ENCODE data around the gene STX11.
"Not testable (repeated sequence)": the region's sequence is repeated elsewhere in the genome, so short reads cannot be mapped to it uniquely, and the experiment has no call there.

STX11 gene

DNA sequence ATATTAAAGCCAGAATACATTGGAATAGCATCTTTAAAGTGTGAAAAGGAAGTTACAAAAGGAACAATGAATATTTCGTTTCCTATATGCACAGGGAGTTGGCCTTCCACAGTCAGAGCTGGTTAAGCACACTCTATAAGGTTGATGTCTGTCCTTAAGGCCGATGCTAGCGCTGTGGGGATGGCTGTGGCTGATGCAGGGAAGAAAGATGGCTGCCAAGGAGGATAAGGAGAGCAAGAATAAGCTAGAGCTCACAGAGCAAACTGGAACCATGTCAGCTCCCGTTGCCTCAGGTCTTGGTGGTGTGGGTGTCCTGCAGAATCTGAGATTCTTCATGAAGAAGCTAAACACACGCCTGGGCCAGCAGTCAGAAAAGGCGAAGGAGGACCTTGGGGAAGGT lies 20.8 kb upstream of the STX11 start:
- H3K4me3 ChIP-seq (ENCODE audit: low read depth, low read length) = no peak overlapping the region
- no peak for DNase-seq (ENCODE audit: low read depth)
- TF ChIP-seq, protein P1, sequence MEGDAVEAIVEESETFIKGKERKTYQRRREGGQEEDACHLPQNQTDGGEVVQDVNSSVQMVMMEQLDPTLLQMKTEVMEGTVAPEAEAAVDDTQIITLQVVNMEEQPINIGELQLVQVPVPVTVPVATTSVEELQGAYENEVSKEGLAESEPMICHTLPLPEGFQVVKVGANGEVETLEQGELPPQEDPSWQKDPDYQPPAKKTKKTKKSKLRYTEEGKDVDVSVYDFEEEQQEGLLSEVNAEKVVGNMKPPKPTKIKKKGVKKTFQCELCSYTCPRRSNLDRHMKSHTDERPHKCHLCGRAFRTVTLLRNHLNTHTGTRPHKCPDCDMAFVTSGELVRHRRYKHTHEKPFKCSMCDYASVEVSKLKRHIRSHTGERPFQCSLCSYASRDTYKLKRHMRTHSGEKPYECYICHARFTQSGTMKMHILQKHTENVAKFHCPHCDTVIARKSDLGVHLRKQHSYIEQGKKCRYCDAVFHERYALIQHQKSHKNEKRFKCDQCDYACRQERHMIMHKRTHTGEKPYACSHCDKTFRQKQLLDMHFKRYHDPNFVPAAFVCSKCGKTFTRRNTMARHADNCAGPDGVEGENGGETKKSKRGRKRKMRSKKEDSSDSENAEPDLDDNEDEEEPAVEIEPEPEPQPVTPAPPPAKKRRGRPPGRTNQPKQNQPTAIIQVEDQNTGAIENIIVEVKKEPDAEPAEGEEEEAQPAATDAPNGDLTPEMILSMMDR (IDR thresholded peaks at IDR 0.05; ENCODE audit: low read depth, low read length, missing control alignments) = no peak

DNA sequence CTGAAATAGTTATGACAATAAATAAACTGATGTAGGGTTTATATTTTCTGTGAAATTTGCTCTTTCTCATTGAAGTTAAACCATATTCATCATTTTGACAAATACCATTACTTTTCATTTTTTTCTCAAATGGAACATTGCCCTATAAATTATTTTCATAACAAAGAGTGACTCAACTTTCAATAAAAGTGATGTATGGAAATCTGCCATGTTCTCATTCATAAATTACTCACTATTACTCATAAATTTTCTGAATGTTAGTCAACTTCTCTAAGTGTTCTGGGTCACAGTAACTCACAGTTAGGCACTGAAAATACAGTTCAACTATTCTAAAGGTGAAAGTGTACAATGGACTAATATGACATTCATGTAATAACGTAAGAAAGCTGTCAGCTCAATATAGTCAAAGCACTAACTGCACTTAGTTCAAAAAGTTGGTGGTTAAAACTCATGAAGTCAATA lies 19.0 kb upstream of the STX11 start:
- no peak overlapping the region for H3K4me3 ChIP-seq (ENCODE audit: low read depth, low read length)
- TF ChIP-seq, protein P1 (IDR thresholded peaks at IDR 0.05; ENCODE audit: low read depth, low read length, missing control alignments) = no peak
- no peak for DNase-seq (ENCODE audit: low read depth)

DNA sequence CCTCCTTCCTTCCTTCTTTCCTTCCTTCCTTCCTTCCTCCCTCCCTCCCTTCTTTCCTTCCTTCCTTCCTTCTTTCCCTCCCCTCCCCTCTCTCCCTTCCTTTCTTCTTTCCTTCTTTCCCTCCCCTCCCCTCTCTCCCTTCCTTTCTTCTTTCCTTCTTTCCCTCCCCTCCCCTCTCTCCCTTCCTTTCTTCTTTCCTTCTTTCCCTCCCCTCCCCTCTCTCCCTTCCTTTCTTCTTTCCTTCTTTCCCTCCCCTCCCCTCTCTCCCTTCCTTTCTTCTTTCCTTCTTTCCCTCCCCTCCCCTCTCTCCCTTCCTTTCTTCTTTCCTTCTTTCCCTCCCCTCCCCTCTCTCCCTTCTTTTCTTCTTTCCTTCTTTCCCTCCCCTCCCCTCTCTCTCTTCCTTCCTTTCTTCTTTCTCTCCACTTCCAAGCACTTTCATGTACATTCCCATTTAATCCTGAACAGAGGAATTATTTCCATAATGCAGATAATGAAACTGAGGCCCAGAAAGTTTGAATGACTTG lies 18.1 kb upstream of the STX11 start:
- DNase-seq (ENCODE audit: low read depth); H3K4me3 ChIP-seq (ENCODE audit: low read depth, low read length): not testable (repeated sequence)

DNA sequence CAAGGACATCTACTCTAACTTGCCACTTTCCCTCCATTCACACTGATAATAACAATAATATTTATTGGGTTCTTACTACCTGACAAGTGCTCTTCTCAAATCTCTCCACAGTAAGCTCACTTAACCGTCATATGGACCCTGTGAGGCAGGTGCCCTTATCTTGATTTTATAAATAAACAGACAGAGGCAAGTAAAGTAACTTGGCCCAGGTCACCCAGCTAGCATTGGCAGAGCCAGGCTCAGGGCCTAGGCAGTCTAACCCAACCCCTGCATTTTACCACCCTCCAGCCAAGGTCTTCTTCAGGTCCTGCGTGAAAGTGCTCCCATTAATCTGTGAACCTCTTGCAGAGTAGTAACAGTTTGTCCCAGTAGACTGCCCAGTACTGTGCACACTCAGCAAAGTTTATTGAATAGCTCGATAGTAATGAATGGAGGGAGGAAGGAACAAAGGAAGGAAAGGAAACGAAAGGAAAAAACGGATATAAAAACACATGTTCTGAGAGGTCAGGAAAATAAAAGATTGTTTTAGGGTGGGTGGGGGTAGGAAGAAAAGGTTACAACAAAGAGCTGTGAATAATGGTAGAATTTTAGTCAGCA lies 17.0 kb upstream of the STX11 start:
- no peak overlapping the region for H3K4me3 ChIP-seq (ENCODE audit: low read depth, low read length)
- TF ChIP-seq, protein P1 (IDR thresholded peaks at IDR 0.05; ENCODE audit: low read depth, low read length, missing control alignments) = no peak
- DNase-seq (ENCODE audit: low read depth) = no peak

DNA sequence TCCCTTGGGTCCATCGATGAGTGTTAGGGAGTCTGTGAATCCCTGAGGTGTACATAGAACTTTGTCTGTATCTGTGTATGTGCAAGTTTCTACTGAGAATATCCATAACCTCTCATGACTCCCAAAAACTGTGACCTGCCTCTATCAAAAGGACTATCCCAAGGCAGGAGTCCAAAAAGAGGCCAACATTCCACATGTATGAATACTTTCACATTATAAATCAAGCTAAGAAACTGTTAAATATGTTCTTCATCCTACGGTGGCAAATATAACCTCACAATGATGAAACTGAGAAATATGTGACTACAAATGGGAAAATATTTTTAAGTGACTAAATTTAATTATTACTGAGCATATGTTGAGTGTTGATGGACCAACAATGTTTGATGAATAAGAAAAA lies 16.1 kb upstream of the STX11 start:
- H3K4me3 ChIP-seq (ENCODE audit: low read depth, low read length) = no peak overlapping the region
- no peak for DNase-seq (ENCODE audit: low read depth)
- TF ChIP-seq, protein P1 (IDR thresholded peaks at IDR 0.05; ENCODE audit: low read depth, low read length, missing control alignments) = no peak

DNA sequence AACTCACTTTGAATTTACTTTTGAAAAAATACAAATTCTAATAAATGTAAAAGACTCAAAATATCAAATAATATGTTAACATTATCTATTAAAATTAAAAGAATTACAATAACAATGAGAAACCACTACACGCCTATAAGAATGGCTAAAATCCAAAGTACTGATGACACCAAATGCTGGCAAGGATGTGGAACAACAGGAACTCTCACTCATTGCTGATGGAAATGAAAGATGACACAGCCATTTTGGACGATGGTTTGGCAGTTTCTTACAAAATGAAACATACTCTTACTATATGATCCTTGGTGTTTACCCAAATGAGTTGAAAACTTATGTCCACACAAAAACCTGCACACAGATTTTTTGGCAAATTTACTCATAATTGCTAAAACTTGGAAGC lies 15.6 kb upstream of the STX11 start:
- TF ChIP-seq, protein P1 (IDR thresholded peaks at IDR 0.05; ENCODE audit: low read depth, low read length, missing control alignments) = no peak
- H3K4me3 ChIP-seq (ENCODE audit: low read depth, low read length) = no peak overlapping the region
- no peak for DNase-seq (ENCODE audit: low read depth)

DNA sequence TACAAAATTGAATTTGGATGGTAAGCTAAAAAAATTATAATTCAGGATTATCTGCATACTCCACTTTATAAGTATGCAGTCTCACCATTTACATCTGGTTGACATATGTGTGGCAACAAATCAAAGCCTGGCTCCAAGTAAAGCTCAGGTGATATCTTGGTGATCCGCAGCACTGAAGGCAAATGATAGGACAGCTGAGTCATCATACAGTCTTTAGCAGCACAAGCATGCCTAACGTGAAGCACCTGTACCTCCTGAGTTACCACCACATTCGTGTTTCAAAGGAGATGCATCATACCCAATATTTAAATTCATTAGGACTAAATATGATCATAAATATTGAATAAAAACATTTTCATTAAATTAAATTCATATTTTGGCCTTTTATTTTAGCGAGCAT lies 11.8 kb upstream of the STX11 start:
- H3K4me3 ChIP-seq (ENCODE audit: low read depth, low read length) = no peak overlapping the region
- DNase-seq (ENCODE audit: low read depth) = no peak
- TF ChIP-seq, protein P1 (IDR thresholded peaks at IDR 0.05; ENCODE audit: low read depth, low read length, missing control alignments) = no peak
